Brain microvascular endothelial cell (primary cell): Measurements from ENCODE around the gene PRKCQ.

Experiments used
- DNase-seq: peaks from one replicate; pipeline ENCODE4 v3.0.0-alpha.2; 2020
- H3K27ac ChIP-seq: fragments of 250-450 bp; sonication (Bioruptor Pico); 2 replicates; pipeline ENCODE4 v1.5.1; 2020; ENCODE audit warnings: mild to moderate bottlenecking, moderate library complexity
- H3K27me3 ChIP-seq: fragments of 250-450 bp; sonication (Bioruptor Pico); replicated peaks from 2 replicates; pipeline ENCODE4 v1.5.1; 2020; ENCODE audit warnings: mild to moderate bottlenecking
- H3K36me3 ChIP-seq: fragments of 250-450 bp; sonication (Bioruptor Pico); replicated peaks from 2 replicates; pipeline ENCODE4 v1.5.1; 2020; ENCODE audit warnings: mild to moderate bottlenecking
- H3K4me3 ChIP-seq: 2 replicates; pipeline ENCODE4 v1.5.1; 2011; ENCODE audit warnings: low read depth, mild to moderate bottlenecking, control low read depth, low read length, moderate library complexity
- CTCF ChIP-seq: IDR thresholded peaks from 2 replicates; pipeline ENCODE4 v1.5.1; 2011; ENCODE audit warnings: low read depth, mild to moderate bottlenecking, moderate library complexity, low read length, control low read depth, inconsistent platforms; ENCODE audit errors: missing control alignments
- in situ Hi-C: cut with HindIII; loops from 2 replicates; pipeline ENCODE4 v1.10.0; 2017; ENCODE audit warnings: low sequenced_read_pairs, low pct_ligation_motif_present

PRKCQ gene

GRCh38 chr10:6409971-6410643 is 170.0 kb downstream of the PRKCQ start:
- in situ Hi-C loops: no loop called here
- H3K27me3 ChIP-seq: no peaks in the 10 kb centered on the region
- no peak overlapping the region for H3K27ac ChIP-seq
- no peak overlapping the region for H3K4me3 ChIP-seq
- no peak for TF ChIP-seq CTCF
- H3K36me3 ChIP-seq: no peaks in the 10 kb centered on the region
- DNase-seq: peak; percentile 7

GRCh38 chr10:6408799-6409198 is 171.3 kb downstream of the PRKCQ start:
- in situ Hi-C loops: no loop called here
- TF ChIP-seq CTCF: no peak
- H3K27ac ChIP-seq: no peak overlapping the region
- no peaks in the 10 kb centered on the region for H3K36me3 ChIP-seq
- H3K4me3 ChIP-seq: no peak overlapping the region
- no peaks in the 10 kb centered on the region for H3K27me3 ChIP-seq
- DNase-seq: no peak

- Histone ChIP-seq H3K27ac (no peak overlapping the region), H3K4me3 (no peak overlapping the region), H3K36me3 (no peaks in the 10 kb centered on the region), H3K27me3 (no peaks in the 10 kb centered on the region)
- in situ Hi-C loops: no loop called here
- no peak for DNase-seq
- no peak for TF ChIP-seq CTCF
Observed at GRCh38 chr10:6407034-6407721, 172.9 kb downstream of the PRKCQ start.

GRCh38 chr10:6406220-6407033 is 173.6 kb downstream of the PRKCQ start:
- Histone ChIP-seq H3K27ac (no peak overlapping the region), H3K4me3 (no peak overlapping the region)

GRCh38 chr10:6405713-6406112 is 174.4 kb downstream of the PRKCQ start:
- no peak overlapping the region for H3K27ac ChIP-seq
- no peak overlapping the region for H3K4me3 ChIP-seq
- DNase-seq: no peak
- in situ Hi-C loops: no loop called here
- TF ChIP-seq CTCF: no peak
- no peaks in the 10 kb centered on the region for H3K36me3 ChIP-seq
- no peaks in the 10 kb centered on the region for H3K27me3 ChIP-seq

More at GRCh38 chr10:6406220-6407033, 173.6 kb downstream of the PRKCQ start:
- in situ Hi-C loops: no loop called here
- TF ChIP-seq CTCF: peak; percentile 52
- peak; percentile 36 for DNase-seq
- H3K36me3 ChIP-seq: no peaks in the 10 kb centered on the region
- H3K27me3 ChIP-seq: no peaks in the 10 kb centered on the region
